Stimulated activated CD4-positive, alpha-beta T cell treated with anti-CD3 and anti-CD28 coated beads, TNF-alpha, amount 100 ng/mL, for 24 hours (primary cell): ENCODE results near the gene FAM200B.

Experiments
- DNase-seq, 3 experiments: peaks; one replicate each; pipeline ENCODE4 v3.0.0-alpha.2; 2020; ENCODE audit warnings: low read depth in 3 of 3

Gene FAM200B

GRCh38 chr4:15681372-15682241 lies at the start of gene FAM200B:
Gene FAM200B (plus strand): TSS chr4:15681827. CDS start chr4:15686978, 5,151 bp downstream.
- peak; percentile 93 to 99 (median 98) for DNase-seq

- no peak for DNase-seq
Measured at GRCh38 chr4:15636818-15637217, 44.8 kb upstream of the FAM200B start.

- DNase-seq = no peak
Measured at GRCh38 chr4:15638418-15638817, 43.2 kb upstream of the FAM200B start.

- DNase-seq = no peak
Measured at GRCh38 chr4:15648600-15648999, 33.0 kb upstream of the FAM200B start.

GRCh38 chr4:15649914-15650545 lies 31.6 kb upstream of the FAM200B start:
- DNase-seq = peak; percentile 15 to 37 (median 23)

- no peak for DNase-seq
Measured at GRCh38 chr4:15651676-15652075, 30.0 kb upstream of the FAM200B start.

- DNase-seq = no peak
Measured at GRCh38 chr4:15652191-15652590, 29.4 kb upstream of the FAM200B start.

GRCh38 chr4:15652841-15653240 lies 28.8 kb upstream of the FAM200B start:
- DNase-seq = no peak

GRCh38 chr4:15653420-15653819 lies 28.2 kb upstream of the FAM200B start:
- no peak for DNase-seq

- no peak for DNase-seq
Measured at GRCh38 chr4:15653864-15654592, 27.6 kb upstream of the FAM200B start.

GRCh38 chr4:15654593-15655222 lies 26.9 kb upstream of the FAM200B start:
- peak in 2 of 3 experiments; percentile 8 to 32 for DNase-seq

- peak; percentile 62 to 79 (median 66) for DNase-seq
Measured at GRCh38 chr4:15655223-15656037, 26.2 kb upstream of the FAM200B start, which contains the start of gene FBXL5. Gene FBXL5 (minus strand): TSS chr4:15655357. CDS start chr4:15655287, 70 bp downstream.

- no peak for DNase-seq
Measured at GRCh38 chr4:15656038-15656470, 25.6 kb upstream of the FAM200B start.

- no peak for DNase-seq
Measured at GRCh38 chr4:15657366-15657765, 24.3 kb upstream of the FAM200B start.

- DNase-seq = no peak
Measured at GRCh38 chr4:15658136-15658770, 23.4 kb upstream of the FAM200B start.

- no peak for DNase-seq
Measured at GRCh38 chr4:15658781-15659180, 22.8 kb upstream of the FAM200B start.

- no peak for DNase-seq
Measured at GRCh38 chr4:15659768-15660570, 21.7 kb upstream of the FAM200B start.

- no peak for DNase-seq
Measured at GRCh38 chr4:15665753-15666365, 15.8 kb upstream of the FAM200B start.

- DNase-seq = no peak
Measured at GRCh38 chr4:15667006-15667405, 14.6 kb upstream of the FAM200B start.
